Brain microvascular endothelial cell (primary cell): Measurements from ENCODE around the gene DAB2IP.

ENCODE experiments used
- DNase-seq: peaks from one replicate; pipeline ENCODE4 v3.0.0-alpha.2; 2020
- H3K27ac ChIP-seq: fragments of 250-450 bp; sonication (Bioruptor Pico); 2 replicates; pipeline ENCODE4 v1.5.1; 2020; ENCODE audit warnings: mild to moderate bottlenecking, moderate library complexity
- H3K27me3 ChIP-seq: fragments of 250-450 bp; sonication (Bioruptor Pico); replicated peaks from 2 replicates; pipeline ENCODE4 v1.5.1; 2020; ENCODE audit warnings: mild to moderate bottlenecking
- H3K36me3 ChIP-seq: fragments of 250-450 bp; sonication (Bioruptor Pico); replicated peaks from 2 replicates; pipeline ENCODE4 v1.5.1; 2020; ENCODE audit warnings: mild to moderate bottlenecking
- H3K4me3 ChIP-seq: 2 replicates; pipeline ENCODE4 v1.5.1; 2011; ENCODE audit warnings: low read depth, mild to moderate bottlenecking, control low read depth, low read length, moderate library complexity
- in situ Hi-C: cut with HindIII; loops from 2 replicates; pipeline ENCODE4 v1.10.0; 2017; ENCODE audit warnings: low sequenced_read_pairs, low pct_ligation_motif_present
- TF ChIP-seq, protein P1 (sequence below): IDR thresholded peaks from 2 replicates; pipeline ENCODE4 v1.5.1; 2011; ENCODE audit warnings: low read depth, mild to moderate bottlenecking, moderate library complexity, low read length, control low read depth, inconsistent platforms; ENCODE audit errors: missing control alignments

DAB2IP gene

GRCh38 chr9:121763561-121764370 lies 112.3 kb downstream of the DAB2IP start:
- DNase-seq: no peak
- in situ Hi-C loops: no loop called here
- H3K4me3 ChIP-seq: no peak overlapping the region
- TF ChIP-seq, protein P1, sequence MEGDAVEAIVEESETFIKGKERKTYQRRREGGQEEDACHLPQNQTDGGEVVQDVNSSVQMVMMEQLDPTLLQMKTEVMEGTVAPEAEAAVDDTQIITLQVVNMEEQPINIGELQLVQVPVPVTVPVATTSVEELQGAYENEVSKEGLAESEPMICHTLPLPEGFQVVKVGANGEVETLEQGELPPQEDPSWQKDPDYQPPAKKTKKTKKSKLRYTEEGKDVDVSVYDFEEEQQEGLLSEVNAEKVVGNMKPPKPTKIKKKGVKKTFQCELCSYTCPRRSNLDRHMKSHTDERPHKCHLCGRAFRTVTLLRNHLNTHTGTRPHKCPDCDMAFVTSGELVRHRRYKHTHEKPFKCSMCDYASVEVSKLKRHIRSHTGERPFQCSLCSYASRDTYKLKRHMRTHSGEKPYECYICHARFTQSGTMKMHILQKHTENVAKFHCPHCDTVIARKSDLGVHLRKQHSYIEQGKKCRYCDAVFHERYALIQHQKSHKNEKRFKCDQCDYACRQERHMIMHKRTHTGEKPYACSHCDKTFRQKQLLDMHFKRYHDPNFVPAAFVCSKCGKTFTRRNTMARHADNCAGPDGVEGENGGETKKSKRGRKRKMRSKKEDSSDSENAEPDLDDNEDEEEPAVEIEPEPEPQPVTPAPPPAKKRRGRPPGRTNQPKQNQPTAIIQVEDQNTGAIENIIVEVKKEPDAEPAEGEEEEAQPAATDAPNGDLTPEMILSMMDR: no peak
- no peak overlapping the region for H3K27ac ChIP-seq
- H3K36me3 ChIP-seq: peaks cover 18% of the 10 kb centered on the region
- H3K27me3 ChIP-seq: no peaks in the 10 kb centered on the region

- in situ Hi-C loops: no loop called here
- Histone ChIP-seq H3K27ac (no peak overlapping the region), H3K36me3 (peaks cover 13% of the 10 kb centered on the region), H3K27me3 (no peaks in the 10 kb centered on the region), H3K4me3 (no peak overlapping the region)
- no peak for DNase-seq
- TF ChIP-seq, protein P1: no peak
Observed at GRCh38 chr9:121764371-121764730, 112.9 kb downstream of the DAB2IP start.

- TF ChIP-seq, protein P1: no peak
- H3K27ac ChIP-seq: no peak overlapping the region
- in situ Hi-C loops: no loop called here
- H3K36me3 ChIP-seq: peaks cover 5% of the 10 kb centered on the region
- no peak for DNase-seq
- no peak overlapping the region for H3K4me3 ChIP-seq
- H3K27me3 ChIP-seq: no peaks in the 10 kb centered on the region
Observed at GRCh38 chr9:121765021-121765950, 113.9 kb downstream of the DAB2IP start.

DNA sequence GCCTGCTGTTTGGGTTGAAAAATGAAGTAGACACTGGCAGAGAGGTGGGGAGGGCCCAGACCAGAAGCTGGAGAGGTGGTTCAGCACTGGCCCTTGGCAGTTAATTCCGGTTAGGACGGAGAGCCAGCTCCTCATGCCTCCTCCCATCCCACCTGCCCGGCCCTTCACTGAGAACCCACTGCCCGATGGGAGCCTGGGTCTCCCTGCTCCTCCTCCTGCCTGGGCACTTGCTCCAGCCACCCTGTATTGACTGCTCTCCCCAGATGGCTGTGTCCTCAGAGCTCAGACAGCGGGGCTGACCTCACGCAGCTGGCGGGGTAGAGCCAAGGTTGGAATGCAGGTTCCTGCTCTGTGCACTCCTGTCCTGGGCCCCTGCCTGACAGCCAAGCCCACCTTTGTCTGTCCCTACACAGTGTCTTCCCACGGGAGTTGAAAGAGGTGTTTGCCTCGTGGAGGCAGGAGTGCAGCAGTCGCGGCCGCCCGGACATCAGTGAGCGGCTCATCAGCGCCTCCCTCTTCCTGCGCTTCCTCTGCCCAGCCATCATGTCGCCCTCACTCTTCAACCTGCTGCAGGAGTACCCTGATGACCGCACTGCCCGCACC lies 114.7 kb downstream of the DAB2IP start:
- H3K27ac ChIP-seq: no peak overlapping the region
- no peak overlapping the region for H3K4me3 ChIP-seq
- TF ChIP-seq, protein P1: no peak
- in situ Hi-C loops: no loop called here
- H3K27me3 ChIP-seq: no peaks in the 10 kb centered on the region
- no peaks in the 10 kb centered on the region for H3K36me3 ChIP-seq
- no peak for DNase-seq

GRCh38 chr9:121767171-121767769 lies 115.8 kb downstream of the DAB2IP start:
- TF ChIP-seq, protein P1: no peak
- Histone ChIP-seq H3K27me3 (no peaks in the 10 kb centered on the region), H3K4me3 (no peak overlapping the region), H3K27ac (no peak overlapping the region), H3K36me3 (no peaks in the 10 kb centered on the region)
- DNase-seq: no peak
- in situ Hi-C loops: no loop called here
